KMS-11 (cell line): ENCODE data around the gene MUL1.

ENCODE experiments used
- H2AFZ ChIP-seq: fragments of 200-600 bp; sonication (generic); 2 replicates; pipeline ENCODE4 v1.6.1; 2016; ENCODE audit warnings: antibody characterized with exemption, mixed run types, low read depth
- H3K27ac ChIP-seq: fragments of 200-600 bp; sonication (generic); 2 replicates; pipeline ENCODE4 v1.6.1; 2016; ENCODE audit warnings: mild to moderate bottlenecking, mixed run types
- H3K27me3 ChIP-seq: fragments of 200-600 bp; sonication (generic); 2 replicates; pipeline ENCODE4 v1.6.1; 2017; ENCODE audit warnings: mild to moderate bottlenecking, low read depth, mixed run types, moderate library complexity; ENCODE audit not compliant: insufficient read depth
- H3K36me3 ChIP-seq: fragments of 200-600 bp; sonication (generic); 2 replicates; pipeline ENCODE4 v1.6.1; 2017; ENCODE audit warnings: mild to moderate bottlenecking, mixed run types; ENCODE audit not compliant: insufficient read depth
- H3K4me1 ChIP-seq: fragments of 200-600 bp; sonication (generic); 2 replicates; pipeline ENCODE4 v1.6.1; 2016; ENCODE audit warnings: mild to moderate bottlenecking, low read depth, mixed run types; ENCODE audit not compliant: poor library complexity, severe bottlenecking
- H3K4me2 ChIP-seq: fragments of 200-600 bp; sonication (generic); 2 replicates; pipeline ENCODE4 v1.7.0; 2016; ENCODE audit warnings: mild to moderate bottlenecking, mixed run types
- H3K4me3 ChIP-seq: fragments of 200-600 bp; sonication (generic); IDR thresholded peaks from 2 replicates; pipeline ENCODE4 v1.6.1; 2017; ENCODE audit warnings: low read depth, low read length, mixed read lengths; ENCODE audit not compliant: insufficient read depth
- H3K79me2 ChIP-seq: fragments of 200-600 bp; sonication (generic); 2 replicates; pipeline ENCODE4 v1.6.1; 2016; ENCODE audit warnings: low read depth, mixed run types; ENCODE audit not compliant: insufficient read depth
- H3K9ac ChIP-seq: fragments of 200-600 bp; sonication (generic); 2 replicates; pipeline ENCODE4 v1.6.1; 2016; ENCODE audit warnings: mild to moderate bottlenecking, mixed run types
- H4K20me1 ChIP-seq: fragments of 200-600 bp; sonication (generic); 2 replicates; pipeline ENCODE4 v1.6.1; 2016; ENCODE audit warnings: mild to moderate bottlenecking, mixed run types; ENCODE audit not compliant: insufficient read depth
- TF ChIP-seq, protein P1 (sequence below): fragments of 200-600 bp; sonication (generic); conservative IDR thresholded peaks from 2 replicates; pipeline ENCODE4 v1.6.1; 2017; ENCODE audit warnings: low read depth, mild to moderate bottlenecking, antibody characterized with exemption, low read length, moderate library complexity, mixed read lengths

MUL1 gene

GRCh38 chr1:20538760-20539551, 31.0 kb upstream of the MUL1 start:
- H2AFZ ChIP-seq = no peak overlapping the region
- H3K79me2 ChIP-seq = no peaks in the 10 kb centered on the region
- H3K27ac ChIP-seq = no peak overlapping the region
- no peaks in the 10 kb centered on the region for H3K36me3 ChIP-seq
- no peak overlapping the region for H3K4me2 ChIP-seq
- peaks cover 83% of the 10 kb centered on the region for H3K27me3 ChIP-seq
- H3K4me3 ChIP-seq = no peak overlapping the region
- TF ChIP-seq, protein P1, sequence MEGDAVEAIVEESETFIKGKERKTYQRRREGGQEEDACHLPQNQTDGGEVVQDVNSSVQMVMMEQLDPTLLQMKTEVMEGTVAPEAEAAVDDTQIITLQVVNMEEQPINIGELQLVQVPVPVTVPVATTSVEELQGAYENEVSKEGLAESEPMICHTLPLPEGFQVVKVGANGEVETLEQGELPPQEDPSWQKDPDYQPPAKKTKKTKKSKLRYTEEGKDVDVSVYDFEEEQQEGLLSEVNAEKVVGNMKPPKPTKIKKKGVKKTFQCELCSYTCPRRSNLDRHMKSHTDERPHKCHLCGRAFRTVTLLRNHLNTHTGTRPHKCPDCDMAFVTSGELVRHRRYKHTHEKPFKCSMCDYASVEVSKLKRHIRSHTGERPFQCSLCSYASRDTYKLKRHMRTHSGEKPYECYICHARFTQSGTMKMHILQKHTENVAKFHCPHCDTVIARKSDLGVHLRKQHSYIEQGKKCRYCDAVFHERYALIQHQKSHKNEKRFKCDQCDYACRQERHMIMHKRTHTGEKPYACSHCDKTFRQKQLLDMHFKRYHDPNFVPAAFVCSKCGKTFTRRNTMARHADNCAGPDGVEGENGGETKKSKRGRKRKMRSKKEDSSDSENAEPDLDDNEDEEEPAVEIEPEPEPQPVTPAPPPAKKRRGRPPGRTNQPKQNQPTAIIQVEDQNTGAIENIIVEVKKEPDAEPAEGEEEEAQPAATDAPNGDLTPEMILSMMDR = no peak
- H3K4me1 ChIP-seq = no peaks in the 10 kb centered on the region
- no peaks in the 10 kb centered on the region for H4K20me1 ChIP-seq
- no peak overlapping the region for H3K9ac ChIP-seq

GRCh38 chr1:20538227-20538626, 30.3 kb upstream of the MUL1 start:
- Histone ChIP-seq H4K20me1 (no peaks in the 10 kb centered on the region), H3K4me3 (no peak overlapping the region), H3K4me2 (no peak overlapping the region), H3K79me2 (no peaks in the 10 kb centered on the region), H3K27me3 (peaks cover 81% of the 10 kb centered on the region), H3K9ac (no peak overlapping the region), H3K27ac (no peak overlapping the region), H2AFZ (no peak overlapping the region), H3K36me3 (no peaks in the 10 kb centered on the region), H3K4me1 (no peaks in the 10 kb centered on the region)
- TF ChIP-seq, protein P1 = no peak

DNA sequence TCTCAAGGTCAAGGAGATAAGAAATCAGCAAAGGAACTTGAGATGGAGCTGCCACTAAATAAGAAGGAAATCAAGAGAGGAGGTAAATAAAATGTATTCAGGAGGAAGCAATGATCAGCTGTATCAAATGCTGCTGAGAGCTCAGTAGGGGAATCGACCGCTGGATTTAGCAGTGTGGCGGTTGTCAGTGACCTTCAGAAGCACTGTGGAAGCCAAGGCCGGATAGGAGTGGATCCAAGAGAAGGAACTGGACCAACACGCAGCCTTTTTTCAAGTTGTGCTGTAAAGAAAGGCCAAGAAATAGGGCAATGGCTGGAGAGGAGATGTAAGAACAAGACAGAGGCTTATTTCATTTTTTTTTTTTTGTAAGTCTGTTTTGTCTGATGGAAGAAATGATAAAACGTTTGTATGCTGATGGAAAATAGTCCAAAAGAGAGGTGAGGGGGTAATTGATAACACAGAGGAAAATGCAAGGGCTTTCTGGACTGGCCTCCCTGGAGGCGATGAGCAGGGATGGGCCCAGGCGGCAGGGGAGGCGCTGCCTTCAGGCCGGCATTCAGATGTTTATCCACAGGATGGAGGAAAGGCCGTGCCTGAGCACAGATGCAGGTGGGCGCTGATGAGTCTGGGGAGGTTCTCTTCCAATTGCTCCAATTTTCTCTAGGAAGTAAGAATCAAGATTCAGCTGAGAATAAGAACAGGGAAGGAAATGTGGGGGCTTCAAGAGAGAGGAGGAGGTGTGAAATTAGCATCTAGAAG, 26.9 kb upstream of the MUL1 start:
- no peak overlapping the region for H3K4me2 ChIP-seq
- no peaks in the 10 kb centered on the region for H3K4me1 ChIP-seq
- H3K79me2 ChIP-seq = no peaks in the 10 kb centered on the region
- H3K4me3 ChIP-seq = no peak overlapping the region
- no peaks in the 10 kb centered on the region for H3K36me3 ChIP-seq
- H3K27me3 ChIP-seq = peaks cover 79% of the 10 kb centered on the region
- H4K20me1 ChIP-seq = no peaks in the 10 kb centered on the region
- no peak overlapping the region for H3K27ac ChIP-seq
- TF ChIP-seq, protein P1 = no peak
- H2AFZ ChIP-seq = no peak overlapping the region
- no peak overlapping the region for H3K9ac ChIP-seq

- no peak overlapping the region for H3K27ac ChIP-seq
- no peaks in the 10 kb centered on the region for H3K4me1 ChIP-seq
- no peaks in the 10 kb centered on the region for H3K36me3 ChIP-seq
- no peaks in the 10 kb centered on the region for H3K79me2 ChIP-seq
- no peak overlapping the region for H2AFZ ChIP-seq
- H3K27me3 ChIP-seq = peaks cover 84% of the 10 kb centered on the region
- no peaks in the 10 kb centered on the region for H4K20me1 ChIP-seq
- TF ChIP-seq, protein P1 = no peak
- no peak overlapping the region for H3K4me2 ChIP-seq
- no peak overlapping the region for H3K4me3 ChIP-seq
- H3K9ac ChIP-seq = no peak overlapping the region
Measured at GRCh38 chr1:20533635-20534034, 25.7 kb upstream of the MUL1 start.
